Suppressor macrophage (primary cell): Measurements from ENCODE around the gene AVL9.
A peak's percentile ranks its signal among the peaks of the same experiment; 100 is the strongest.
"Not testable (repeated sequence)": the region's sequence is repeated elsewhere in the genome, so short reads cannot be mapped to it uniquely, and the experiment has no call there.

Experiments used
- DNase-seq, 4 experiments: peaks; one replicate each; pipeline ENCODE4 v3.0.0-alpha.2; 2020 to 2022
- total RNA-seq, 17 experiments: gene quantifications; one replicate each; lab custom pipeline; 2026; ENCODE audit warnings: mixed read lengths in 6 of 17, inconsistent platforms in 3 of 17; lab: John Stamatoyannopoulos, UW

The AVL9 gene
- 43.1 to 137 (median 87.2) reads per million in 17 experiments for total RNA-seq

DNA sequence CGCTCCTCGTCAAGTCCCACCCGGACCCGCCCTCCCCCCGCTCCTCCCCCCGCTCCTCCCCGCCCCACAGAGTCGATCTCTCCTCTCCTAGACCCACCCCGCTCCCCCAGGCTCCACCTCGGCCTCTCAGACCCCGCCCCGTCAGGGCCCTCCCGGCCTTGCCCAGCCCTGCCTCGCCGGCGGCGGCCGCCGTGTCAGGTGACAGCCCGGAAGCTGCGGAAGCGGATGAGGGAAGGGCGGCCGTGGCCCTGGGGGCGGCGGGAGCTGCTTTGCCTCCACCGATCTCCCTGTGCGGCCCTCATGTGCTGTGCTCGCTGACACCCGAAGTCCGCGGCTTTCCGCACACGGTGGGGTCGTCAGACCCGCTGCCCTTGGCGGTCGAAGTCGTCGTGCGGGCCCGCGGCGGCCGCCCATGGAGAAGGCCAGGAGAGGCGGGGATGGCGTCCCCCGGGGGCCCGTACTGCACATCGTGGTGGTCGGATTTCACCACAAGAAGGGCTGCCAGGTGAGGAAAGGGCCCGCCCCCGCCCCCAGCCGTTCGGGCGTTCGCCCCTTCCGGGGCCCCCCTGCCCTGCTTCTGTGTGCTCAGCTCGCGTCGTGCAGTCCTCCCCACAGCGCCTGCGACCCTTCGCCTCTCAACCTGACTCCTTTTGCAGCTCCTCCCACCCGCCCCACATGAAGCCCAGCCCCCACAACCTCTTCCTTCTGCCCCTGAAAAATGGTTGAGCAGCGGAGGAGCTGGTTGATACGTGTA lies at the start of gene AVL9:
AVL9 (plus strand) TSS at position 192 of the 754 bp plus-strand sequence; CDS start at position 413, 221 bp downstream.
- DNase-seq, result peak; percentile 96 to 99 (median 98)

DNA sequence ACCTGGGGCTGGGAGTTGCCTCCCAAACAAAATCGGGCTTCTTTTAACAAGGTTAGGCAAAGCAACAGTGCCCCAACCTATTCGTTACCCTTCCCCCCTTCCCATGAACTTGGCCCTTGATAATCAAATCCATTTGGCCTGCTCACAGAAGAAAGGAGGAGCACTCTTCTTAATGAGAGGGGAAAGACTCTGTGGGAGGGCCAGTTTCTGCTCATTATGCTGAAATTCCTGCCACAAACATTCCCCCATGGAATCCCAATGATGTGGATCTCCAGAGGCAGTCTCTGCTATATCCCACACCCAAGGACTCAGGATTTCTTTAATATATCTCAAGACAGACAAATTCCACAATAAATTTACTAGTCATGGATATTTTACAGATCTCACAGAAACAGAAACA lies 48.1 kb upstream of the AVL9 start:
- no peak for DNase-seq

DNA sequence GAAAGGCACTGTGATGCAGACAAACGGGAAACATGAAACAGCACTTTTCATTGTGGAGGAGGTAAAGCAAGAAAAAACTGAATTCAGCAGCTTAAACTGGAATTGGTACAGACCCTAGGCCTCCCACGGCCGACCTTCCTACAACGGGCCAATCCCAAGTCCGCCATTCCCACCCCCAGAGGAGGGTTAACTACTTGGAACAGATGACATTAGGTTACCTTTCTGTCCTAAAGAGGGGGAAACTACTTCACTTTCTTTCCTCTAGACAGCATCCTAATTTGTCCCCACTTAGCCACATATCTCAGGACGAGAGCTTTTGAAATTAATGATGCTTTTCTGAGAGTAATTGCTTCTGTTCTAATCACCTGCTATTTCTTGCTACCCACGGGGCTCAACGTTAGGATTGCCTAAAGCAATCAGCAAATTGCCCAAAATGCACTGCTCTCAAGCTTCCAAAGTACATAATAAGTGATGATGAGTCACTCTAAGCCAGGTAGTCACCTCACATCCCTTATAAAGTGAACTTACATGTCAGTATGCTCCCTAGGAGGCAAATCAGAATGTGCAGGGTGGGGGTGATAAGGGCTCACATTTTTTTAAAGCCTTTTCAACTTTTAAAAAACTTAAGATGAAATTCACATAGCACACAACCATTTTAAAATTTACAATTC lies 41.8 kb upstream of the AVL9 start:
- DNase-seq, result no peak

DNA sequence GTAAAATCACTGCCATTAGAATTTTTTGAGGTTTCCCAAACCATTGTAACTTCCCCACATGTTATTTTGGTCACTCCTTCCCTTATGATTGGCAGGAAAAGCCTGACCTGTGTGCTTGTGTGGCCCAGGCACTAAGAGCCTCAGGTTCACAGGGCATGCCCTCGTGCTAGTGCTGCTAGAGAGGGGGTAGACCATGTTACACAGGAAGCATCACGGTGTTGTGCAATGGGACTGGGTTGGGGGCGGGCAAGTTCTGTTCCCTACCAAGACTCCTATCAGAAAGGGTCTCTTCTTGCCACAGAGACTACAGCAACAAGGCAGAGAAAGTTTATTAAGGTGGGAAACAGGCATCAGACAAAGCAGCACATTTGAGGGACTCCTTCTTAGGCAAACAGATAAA lies 37.3 kb upstream of the AVL9 start:
- DNase-seq, result no peak

DNA sequence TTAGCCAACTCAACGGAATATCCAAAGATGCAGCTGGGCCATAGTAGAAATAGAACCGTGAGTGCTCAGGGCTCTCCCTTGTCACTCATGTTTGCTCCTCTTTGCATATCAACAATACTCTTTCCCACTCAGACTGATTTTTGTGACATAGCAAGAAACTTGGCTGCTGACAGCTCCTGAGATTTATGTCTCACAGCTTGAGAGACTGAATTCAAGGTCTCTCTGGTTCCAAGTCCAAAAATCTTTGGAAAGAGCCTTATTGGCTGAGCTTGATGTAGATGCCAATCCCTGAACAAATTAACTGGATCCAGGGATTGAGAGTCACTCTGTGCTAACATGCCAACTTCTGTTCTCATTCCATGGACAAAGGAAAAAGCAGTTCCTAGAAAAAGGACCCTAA lies 35.5 kb upstream of the AVL9 start:
- DNase-seq, result no peak

DNA sequence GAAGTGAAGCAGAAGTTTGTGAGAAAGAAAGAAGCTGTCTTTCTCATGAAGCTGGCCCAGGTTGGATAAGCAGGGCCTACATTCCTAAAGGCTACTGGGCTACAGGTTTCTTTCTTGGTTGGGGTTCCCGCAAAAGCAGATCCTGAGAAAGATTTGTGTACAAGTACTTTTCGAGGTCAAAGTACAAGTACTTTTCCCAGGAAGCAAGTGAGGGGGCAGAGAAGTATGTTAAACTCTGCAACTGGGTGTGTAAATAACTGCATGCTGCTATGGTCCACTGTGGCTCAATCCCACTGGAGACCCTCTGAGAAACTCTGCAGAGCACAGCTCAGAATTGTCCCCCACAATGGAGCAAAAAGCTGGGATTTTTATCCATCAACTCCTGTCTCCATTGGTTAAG lies 33.8 kb upstream of the AVL9 start:
- no peak for DNase-seq

DNA sequence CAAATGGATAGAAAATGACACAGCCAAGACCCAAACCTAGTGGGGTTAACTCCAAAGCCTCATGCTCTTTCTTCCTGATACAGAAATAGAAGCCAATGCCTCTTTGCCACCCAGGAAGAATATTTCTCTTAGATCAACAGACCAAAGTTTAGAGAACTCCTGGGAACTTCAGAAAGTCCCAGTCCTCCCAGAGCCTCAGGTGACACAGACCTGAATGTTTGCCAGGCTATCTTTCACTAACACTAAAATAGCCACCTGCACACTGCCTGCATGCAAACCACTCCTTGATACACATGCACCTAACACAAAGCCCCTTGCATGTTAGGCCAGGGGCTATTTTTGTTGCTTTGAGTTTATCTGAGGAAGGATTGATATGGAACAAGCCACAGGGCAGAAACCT lies 32.8 kb upstream of the AVL9 start:
- no peak for DNase-seq

DNA sequence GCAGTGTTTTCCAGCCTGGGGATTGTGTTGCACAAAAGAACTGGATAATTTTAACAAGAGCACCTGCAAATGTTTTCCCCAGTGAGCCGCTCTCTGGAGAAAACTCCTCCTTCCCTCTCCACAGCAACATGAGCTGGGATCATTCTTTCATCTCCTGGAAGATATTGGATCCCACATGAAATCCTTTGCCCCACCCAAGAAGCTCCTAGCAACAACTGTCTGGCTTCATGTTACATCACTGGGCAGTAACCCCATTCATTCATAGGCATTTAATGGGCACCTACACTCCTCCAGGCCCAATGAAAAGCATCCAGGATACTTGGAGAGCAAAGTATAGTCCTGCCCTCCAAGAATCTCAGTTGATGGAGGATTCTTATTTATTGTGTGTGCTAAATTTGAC lies 32.3 kb upstream of the AVL9 start:
- no peak for DNase-seq

DNA sequence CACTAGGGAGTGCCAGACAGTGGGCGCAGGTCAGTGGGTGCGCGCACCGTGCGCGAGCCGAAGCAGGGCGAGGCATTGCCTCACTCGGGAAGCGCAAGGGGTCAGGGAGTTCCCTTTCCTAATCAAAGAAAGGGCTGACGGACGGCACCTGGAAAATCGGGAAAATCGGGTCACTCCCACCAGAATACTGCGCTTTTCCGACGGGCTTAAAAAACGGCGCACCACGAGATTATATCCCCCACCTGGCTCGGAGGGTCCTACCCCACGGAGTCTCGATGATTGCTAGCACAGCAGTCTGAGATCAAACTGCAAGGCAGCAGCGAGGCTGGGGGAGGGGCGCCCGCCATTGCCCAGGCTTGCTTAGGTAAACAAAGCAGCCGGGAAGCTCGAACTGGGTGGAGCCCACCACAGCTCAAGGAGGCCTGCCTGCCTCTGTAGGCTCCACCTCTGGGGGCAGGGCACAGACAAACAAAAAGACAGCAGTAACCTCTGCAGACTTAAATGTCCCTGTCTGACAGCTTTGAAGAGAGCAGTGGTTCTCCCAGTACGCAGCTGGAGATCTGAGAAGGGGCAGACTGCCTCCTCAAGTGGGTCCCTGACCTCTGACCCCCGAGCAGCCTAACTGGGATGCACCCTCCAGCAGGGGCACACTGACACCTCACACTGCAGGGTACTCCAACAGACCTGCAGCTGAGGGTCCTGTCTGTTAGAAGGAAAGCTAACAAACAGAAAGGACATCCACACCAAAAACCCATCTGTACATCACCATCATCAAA lies 30.5 kb upstream of the AVL9 start:
- DNase-seq, result not testable (repeated sequence)

DNA sequence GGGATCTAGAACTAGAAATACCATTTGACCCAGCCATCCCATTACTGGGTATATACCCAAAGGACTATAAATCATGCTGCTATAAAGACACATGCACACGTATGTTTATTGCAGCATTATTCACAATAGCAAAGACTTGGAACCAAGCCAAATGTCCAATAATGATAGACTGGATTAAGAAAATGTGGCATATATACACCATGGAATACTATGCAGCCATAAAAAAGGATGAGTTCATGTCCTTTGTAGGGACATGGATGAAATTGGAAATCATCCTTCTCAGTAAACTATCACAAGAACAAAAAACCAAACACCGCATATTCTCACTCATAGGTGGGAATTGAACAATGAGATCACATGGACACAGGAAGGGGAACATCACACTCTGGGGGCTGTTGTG lies 25.3 kb upstream of the AVL9 start:
- not testable (repeated sequence) for DNase-seq

DNA sequence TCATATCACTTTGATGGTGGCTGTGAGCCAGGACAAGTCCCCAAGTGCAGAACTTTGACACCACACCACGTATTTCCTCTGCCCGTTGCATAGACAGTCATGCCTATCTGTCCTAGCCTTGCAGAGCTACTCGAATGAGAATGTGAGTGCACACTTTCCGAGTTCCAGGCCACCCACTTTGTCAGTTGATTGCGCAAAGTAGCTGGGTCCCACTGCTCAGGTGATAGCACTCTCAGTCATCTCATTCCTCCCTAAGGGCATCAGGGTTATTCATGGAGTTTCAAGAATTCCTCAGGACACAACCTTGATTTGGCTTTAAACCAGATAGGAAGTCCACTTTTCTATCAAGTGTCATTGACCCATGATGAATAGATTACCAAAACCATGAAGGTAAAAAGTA lies 24.4 kb upstream of the AVL9 start:
- no peak for DNase-seq

DNA sequence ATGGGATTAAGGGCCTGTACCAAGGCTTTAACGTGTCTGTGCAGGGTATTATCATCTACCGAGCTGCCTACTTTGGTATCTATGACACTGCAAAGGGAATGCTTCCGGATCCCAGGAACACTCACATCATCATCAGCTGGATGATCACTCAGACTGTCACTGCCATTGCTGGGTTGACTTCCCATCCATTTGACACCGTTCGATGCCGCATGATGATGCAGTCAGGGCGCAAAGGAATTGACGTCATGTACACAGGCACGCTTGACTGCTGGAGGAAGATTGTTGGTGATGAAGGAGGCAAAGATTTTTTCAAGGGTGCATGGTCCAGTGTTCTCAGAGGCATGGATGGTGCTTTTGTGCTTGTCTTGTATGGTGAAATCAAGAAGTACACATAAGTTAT lies 23.3 kb upstream of the AVL9 start:
- no peak for DNase-seq

DNA sequence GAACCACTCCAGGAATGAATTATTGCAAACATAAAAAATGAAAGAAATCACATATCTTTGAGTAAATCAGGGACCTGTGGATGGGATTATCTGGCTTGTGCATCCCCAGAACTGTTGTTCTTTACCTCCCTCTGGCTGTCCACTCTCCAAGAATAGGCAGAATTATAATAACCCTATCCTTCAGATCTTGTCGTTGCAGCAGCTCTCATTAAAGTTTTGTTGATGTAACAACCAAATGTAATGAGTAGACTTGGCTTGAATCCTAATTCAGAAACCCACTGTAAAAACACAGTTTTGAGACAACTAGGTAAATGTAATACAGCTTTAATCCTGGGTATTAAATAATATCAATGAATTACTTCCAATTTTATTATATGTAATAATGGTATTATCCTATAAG lies 21.3 kb upstream of the AVL9 start:
- no peak for DNase-seq

DNA sequence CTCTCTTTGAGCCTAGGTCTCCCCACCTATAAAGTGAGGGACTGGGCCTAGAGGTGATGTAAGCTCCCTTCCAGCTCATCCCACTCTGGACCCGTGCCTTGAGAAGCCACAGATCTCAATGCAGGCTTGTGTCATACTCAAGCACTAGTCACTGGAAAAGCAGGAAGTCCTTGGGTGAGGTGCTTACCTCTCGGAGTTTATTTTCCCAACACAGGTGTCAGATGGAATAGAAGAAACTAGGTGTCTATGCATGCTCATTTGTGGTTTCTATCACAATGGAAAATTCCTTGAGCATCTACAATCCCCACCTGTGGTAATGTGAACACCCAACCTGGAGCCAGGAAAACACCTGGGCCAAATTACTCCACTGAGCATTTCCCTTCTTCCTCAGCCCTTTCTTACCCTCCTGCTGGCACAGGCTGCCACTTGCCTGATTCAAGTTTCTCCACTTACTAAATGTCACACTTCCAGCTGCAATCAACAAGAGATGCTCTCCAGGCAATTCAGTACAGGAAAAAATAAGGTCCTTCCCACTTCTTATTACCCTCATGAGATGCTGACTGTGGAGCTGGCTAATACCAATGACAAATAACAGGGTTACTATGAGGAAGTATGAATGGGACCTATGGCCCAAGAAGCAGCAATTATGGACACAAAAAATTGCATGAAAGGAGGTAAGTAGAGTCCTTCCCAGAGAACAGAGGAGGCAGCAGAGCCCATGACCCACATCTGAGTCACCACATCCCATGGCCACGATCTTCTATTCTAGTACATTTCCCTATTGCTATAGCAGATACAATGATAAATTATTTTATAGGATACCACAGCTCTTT lies 18.3 kb upstream of the AVL9 start:
- DNase-seq, result peak in 1 of 4 experiments; percentile 19

DNA sequence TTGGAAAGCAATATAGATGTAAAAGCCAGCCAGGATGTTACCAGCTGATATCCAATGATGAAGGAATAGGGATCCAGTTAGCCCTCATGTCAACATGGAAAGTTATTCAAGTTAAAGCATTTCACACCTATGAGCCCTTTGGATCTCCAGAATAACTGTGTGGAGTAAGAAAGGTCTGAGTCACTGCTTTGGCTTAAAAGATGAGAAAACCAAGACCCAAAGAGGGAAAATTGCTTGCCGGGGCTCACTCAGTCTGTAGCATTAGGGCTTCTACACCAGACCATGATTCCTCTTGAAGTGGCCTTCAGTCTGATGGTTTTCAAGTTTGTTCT lies 17.7 kb upstream of the AVL9 start:
- no peak for DNase-seq

DNA sequence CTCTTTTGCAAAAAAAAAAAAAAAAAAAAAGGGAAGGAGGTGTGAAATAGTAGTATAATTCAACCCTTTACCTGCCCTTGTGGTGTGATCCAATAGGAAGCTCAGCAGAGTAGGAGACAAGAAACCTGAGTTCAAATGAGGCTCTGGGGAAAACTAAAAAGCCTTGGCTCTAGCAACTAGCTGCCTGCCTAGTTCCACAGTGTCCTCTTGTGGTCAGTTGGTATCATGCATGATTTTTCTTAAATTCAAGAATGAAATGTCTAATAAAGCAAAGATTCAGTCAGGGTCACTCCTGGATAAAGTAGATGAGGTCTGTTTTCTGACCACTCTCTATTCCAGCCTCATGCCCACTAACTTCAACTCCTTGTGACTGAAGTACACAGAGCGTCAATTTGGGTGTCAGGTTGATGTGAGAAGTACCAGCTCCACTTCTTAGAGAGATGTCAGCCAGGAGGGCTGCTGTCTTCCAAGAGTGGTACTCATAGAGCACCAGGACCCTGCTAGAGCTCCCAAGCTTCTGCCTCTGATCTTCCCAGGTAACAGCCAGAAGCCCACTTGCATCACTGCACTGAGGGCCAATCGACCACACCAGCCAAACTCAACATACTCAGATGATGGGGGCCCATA lies 15.6 kb upstream of the AVL9 start:
- peak; percentile 37 to 56 (median 44) for DNase-seq

DNA sequence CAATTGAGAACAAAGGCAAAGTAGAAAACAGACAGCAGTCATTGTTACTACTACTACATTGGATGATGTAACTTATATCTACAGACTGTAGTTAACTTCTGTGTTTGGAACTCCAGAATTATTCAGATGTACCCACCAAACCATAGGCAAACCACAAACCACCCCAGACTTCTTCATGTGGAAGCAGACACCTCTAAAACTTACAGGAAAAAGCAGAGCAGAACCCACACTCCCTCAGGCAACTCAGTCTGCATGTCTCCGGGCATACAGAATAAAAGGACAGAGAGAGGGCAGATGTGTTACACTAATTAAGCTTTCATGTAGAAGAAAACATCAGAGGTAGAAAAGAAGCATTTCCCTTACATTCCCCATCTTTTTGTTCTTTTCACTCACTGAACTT lies 14.1 kb upstream of the AVL9 start:
- DNase-seq, result no peak

DNA sequence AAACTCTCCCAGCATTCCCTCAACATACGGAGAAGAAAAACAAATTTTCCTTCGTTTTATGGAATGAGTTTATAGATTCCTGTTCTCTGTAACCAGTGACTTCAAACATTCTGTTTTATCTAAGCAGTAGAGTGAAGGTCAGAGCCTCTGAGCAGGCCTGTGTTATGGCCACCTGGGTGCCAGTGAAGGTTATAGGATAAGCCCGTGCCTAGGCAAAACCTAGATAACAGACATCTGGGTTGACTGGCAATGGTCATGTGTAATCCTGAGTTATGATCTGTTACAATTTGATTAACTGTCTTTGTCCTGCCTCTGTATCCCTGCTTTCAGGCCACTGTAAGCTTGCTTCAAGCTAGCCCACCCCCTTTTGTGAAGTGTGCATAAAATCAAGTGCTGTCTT lies 13.4 kb upstream of the AVL9 start:
- no peak for DNase-seq

DNA sequence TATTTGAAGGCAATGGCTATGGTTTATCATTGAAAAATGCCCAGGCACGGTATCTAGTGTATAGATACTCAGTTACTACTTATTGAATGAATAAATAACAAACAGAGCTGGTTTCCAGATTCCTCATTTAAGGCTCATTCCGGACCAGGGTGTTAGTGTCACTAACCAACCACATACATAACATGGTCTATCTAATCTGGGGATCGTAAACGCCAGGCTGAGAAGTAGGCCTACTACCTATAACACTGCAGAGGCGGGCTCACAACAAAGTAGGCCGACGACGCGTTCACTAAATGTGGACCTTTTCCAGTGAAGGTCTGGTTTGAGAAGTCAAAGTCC lies 5.5 kb upstream of the AVL9 start:
- DNase-seq, result no peak

DNA sequence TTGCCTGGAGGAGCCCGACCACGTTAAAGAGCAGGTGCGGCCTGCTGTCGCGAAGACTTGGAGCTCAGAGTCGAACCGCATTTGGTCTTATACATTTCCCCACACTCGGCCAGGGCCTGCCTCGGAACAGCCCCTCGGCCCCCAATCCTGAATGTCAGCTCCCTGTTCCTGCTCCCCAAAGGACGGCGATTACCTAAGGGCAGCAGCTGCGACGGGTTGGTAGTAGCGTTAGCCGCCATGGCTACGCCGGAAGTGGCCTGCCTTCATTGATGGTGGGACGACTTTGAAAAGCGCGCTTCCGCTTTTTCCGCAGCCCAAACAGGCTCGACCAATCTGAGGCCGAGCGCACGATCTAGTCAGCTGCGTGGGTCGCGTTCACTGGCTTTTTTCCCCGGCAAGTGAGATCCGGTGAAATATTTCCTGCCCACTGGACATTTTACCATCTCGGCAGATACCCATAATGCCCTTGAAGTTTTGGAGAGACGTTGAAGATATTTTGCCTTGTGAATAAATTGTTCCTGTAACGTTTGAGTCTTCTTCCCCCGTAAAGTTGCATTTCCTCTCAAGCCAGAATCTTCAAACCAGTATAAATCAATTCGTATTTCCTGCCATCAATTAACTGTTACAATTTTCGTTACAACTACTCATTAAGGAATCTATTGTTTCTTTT lies 5.0 kb upstream of the AVL9 start, which contains the start of gene LSM5:
LSM5 (minus strand) TSS at position 254 of the 670 bp plus-strand sequence; CDS start at position 239, 15 bp downstream.
- peak; percentile 95 to 97 (median 96) for DNase-seq

DNA sequence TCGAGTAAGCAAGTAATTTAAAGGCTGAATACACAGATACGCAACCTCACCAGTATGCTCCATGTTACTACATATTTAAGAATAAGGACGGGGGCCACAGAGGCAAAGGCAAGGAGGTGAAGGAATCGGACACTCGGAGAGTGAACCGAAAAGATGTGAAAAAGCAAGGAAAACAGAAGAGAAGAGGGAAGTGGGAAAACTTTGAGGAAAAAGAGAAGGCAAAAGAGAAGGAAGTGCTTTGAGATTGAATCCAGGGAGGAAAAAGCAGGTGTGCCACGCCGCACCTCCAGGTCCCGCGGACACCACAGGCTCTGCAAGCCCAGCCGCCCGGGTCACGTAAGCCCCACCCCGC lies 367 bp upstream of the AVL9 start:
- no peak for DNase-seq
